Measurements from ENCODE around the gene DYTN.
"Not testable (repeated sequence)": the region's sequence is repeated elsewhere in the genome, so short reads cannot be mapped to it uniquely, and the experiment has no call there.

Gene DYTN

GRCh38 chr2:206723288-206723687 is 5.1 kb upstream of the DYTN start:
- DNase-seq, result no peak
- Histone ChIP-seq H3K27me3 (no peaks in the 10 kb centered on the region), H3K4me3 (ENCODE audit: low read depth, low read length) (no peak overlapping the region), H3K36me3 (no peaks in the 10 kb centered on the region), H3K4me1 (no peaks in the 10 kb centered on the region), H3K9me3 (no peaks in the 10 kb centered on the region)
- no peak for TF ChIP-seq CTCF (IDR thresholded peaks at IDR 0.05; ENCODE audit: low read depth, low read length)

GRCh38 chr2:206721256-206721920 is 3.2 kb upstream of the DYTN start:
- no peaks in the 10 kb centered on the region for H3K4me1 ChIP-seq
- H3K36me3 ChIP-seq, result no peaks in the 10 kb centered on the region
- H3K4me3 ChIP-seq (ENCODE audit: low read depth, low read length), result no peak overlapping the region
- TF ChIP-seq CTCF (IDR thresholded peaks at IDR 0.05; ENCODE audit: low read depth, low read length), result no peak
- no peaks in the 10 kb centered on the region for H3K27me3 ChIP-seq
- no peaks in the 10 kb centered on the region for H3K9me3 ChIP-seq
- DNase-seq, result no peak

- H3K4me3 ChIP-seq (ENCODE audit: low read depth, low read length), result no peak overlapping the region
- DNase-seq, result peak; percentile 28
- H3K4me1 ChIP-seq, result no peaks in the 10 kb centered on the region
- H3K36me3 ChIP-seq, result no peaks in the 10 kb centered on the region
- H3K9me3 ChIP-seq, result no peaks in the 10 kb centered on the region
- TF ChIP-seq CTCF (IDR thresholded peaks at IDR 0.05; ENCODE audit: low read depth, low read length), result no peak
- no peaks in the 10 kb centered on the region for H3K27me3 ChIP-seq
Observed at GRCh38 chr2:206716623-206717022, 1.6 kb downstream of the DYTN start.

- not testable (repeated sequence) for H3K36me3 ChIP-seq; H3K4me3 ChIP-seq (ENCODE audit: low read depth, low read length); H3K4me1 ChIP-seq; H3K27me3 ChIP-seq; DNase-seq; H3K9me3 ChIP-seq
Observed at GRCh38 chr2:206715183-206715582, 3.0 kb downstream of the DYTN start.

- no peak for DNase-seq
- no peaks in the 10 kb centered on the region for H3K4me1 ChIP-seq
- H3K27me3 ChIP-seq, result no peaks in the 10 kb centered on the region; the same call in 1 of the 2 replicates
- no peak for TF ChIP-seq CTCF (IDR thresholded peaks at IDR 0.05; ENCODE audit: low read depth, low read length)
- no peaks in the 10 kb centered on the region for H3K36me3 ChIP-seq
- H3K9me3 ChIP-seq, result no peaks in the 10 kb centered on the region
- H3K4me3 ChIP-seq (ENCODE audit: low read depth, low read length), result no peak overlapping the region
Observed at GRCh38 chr2:206713746-206714145, 4.5 kb downstream of the DYTN start.

GRCh38 chr2:206708286-206708685 is 9.9 kb downstream of the DYTN start:
- H3K4me3 ChIP-seq (ENCODE audit: low read depth, low read length), result no peak overlapping the region
- no peaks in the 10 kb centered on the region for H3K36me3 ChIP-seq
- no peak for DNase-seq
- TF ChIP-seq CTCF (IDR thresholded peaks at IDR 0.05; ENCODE audit: low read depth, low read length), result no peak
- H3K4me1 ChIP-seq, result no peaks in the 10 kb centered on the region
- no peaks in the 10 kb centered on the region for H3K9me3 ChIP-seq
- H3K27me3 ChIP-seq, result peaks cover 4% of the 10 kb centered on the region; the same call in 1 of the 2 replicates

Measured in BE2C (cell line).